Stimulated activated CD8-positive, alpha-beta memory T cell treated with anti-CD3 and anti-CD28 coated beads, Interleukin-4, amount 100 ng/mL, for 4 hours (primary cell): ENCODE data around the gene APOBR.
"Not testable (repeated sequence)": the region's sequence is repeated elsewhere in the genome, so short reads cannot be mapped to it uniquely, and the experiment has no call there.

Experiments used
- DNase-seq, 2 donors: peaks; one replicate each; pipeline ENCODE4 v3.0.0-alpha.2; 2020; ENCODE audit warnings: low read depth in 2 of 2, low spot score in 1 of 2

Gene APOBR

DNA sequence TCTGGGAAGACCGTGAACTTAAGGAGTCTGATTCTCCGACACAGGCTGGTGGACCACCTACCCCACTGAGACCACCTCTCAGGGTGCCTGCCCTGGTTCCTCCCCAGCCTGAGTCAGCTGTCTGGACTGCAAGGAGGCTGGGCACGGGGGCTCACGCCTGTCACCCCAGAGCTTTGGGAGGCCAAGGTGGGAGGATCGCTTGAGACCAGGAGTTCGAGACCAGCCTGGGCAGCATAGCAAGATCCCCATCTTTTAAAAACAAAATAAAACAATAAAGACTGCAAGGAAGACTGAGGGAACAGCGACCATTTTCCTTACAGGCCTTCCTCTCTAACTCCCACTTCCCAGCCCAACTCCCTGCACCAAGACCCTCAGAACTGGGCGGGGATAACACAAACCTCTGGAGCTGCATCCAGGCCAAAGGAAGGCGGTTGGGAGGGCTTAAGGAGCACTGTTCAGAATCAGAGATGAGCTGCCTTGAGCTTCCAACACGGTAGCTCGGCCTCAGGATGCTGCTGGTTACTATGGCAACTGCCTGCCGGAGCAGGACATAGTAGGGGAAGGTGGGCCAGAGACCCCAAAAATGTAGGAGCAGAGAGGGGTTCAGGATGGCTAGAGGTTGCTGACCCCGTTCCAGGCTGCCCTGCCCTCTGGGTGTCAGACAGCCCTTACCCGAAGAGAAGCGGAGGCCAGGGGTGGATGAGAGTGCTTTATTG is 4.4 kb downstream of the APOBR start:
- no peak for DNase-seq

DNA sequence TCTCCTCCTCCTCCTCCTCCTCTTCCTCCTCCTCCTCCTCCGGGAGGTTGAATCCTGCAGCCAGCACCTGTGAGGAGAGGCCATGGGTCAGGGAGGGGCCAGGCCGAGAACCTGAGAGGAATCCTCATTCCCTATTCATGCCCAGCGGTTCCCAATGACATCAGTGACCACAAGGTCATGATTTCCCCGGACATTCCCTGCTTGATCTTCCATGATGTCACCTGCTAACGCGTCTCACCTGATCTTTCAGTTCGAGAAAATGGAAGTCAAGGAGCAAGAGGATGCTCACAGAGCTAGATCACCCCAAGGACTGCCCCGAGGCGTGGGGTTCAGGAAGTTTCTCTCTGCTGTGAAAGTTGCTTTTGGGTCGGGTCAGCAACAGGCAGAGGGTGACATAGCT is 5.4 kb downstream of the APOBR start:
- no peak for DNase-seq

DNA sequence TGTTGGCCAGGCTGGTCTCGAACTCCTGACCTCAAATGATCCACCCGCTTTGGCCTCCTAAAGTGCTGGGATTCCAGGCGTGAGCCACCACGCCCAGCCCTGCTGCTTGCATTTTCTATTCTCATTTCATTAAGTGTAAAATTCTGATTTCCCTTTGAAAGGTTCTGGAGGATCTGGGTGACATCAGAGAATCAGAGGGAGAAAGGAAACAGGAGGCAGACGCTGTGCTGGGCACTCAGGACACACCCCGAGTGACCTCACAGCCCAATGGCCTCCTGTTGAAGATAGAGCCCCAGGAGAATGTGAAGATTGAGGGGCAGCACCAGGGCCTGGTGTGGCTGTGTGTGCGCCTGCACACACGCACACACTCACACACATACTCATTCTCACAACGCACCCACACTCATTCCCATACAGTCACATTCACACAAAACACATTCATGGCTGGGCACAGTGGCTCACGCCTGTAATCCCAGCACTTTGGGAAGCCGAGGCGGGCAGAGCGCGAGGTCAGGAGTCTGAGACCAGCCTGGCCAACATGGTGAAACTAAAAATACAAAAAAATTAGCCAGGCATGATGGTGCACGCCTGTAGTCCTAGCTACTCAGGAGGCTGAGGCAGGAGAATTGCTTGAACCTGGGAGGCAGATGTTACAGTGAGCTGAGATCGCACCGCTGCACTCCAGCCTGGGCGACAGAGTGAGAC is 6.2 kb downstream of the APOBR start:
- not testable (repeated sequence) for DNase-seq

DNA sequence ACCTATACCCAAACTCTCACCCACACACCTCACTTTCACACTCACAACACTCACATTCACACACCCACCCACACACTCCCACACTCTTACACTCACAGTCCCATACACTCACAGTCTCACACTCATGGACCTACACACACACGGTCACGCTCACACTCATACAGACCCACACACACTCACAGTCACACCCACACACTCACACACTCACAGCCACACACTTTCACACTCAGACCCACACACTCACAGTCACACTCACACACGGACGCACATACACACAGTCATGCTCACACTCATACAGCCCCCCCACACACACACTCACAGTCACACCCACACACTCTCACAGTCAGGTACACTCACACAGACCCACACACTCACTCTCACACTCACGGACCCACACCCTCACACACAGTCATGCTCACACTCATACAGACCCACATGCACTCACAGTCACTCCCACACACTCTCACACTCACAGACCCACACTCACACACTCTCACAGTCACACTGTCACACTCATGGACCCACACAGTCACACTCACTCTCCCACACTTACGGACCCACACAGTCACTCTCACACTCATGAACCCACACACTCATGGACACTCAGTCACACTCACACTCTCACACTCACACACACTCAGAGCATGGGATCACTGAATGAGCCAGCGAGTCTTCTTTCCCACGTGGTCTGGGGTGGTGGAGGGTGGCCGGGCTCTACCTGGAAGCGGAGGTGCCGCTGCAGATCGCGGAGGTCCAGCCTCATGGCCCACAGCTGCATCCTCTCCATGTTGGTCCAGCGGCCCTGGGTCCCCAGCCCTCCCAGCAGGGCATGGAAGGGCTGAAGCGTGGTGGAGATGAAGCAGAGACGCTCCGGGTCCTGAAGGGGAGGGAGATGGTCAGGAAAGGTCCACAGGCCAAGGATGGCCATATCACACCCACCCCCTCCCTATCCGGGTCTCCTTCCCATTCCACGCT is 7.1 kb downstream of the APOBR start:
- no peak for DNase-seq

DNA sequence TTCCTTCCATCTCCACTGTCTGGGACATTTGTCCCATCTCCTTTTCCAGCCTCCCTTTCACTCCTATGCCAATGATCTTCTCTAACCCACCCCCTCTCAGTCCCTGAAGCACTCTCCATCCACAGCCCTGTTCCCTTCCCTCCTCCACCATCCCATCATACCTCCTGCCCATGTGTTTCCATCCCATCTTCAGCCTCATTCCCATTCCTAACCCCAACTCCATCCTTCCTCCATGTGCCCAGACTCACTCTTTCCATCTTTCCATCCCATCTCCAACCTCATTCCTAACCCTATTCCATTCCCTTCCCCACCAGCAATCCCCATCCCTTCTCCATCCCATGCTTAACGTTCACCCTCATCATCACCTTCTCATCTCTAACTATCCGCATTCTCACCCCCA is 7.8 kb downstream of the APOBR start:
- DNase-seq = no peak

DNA sequence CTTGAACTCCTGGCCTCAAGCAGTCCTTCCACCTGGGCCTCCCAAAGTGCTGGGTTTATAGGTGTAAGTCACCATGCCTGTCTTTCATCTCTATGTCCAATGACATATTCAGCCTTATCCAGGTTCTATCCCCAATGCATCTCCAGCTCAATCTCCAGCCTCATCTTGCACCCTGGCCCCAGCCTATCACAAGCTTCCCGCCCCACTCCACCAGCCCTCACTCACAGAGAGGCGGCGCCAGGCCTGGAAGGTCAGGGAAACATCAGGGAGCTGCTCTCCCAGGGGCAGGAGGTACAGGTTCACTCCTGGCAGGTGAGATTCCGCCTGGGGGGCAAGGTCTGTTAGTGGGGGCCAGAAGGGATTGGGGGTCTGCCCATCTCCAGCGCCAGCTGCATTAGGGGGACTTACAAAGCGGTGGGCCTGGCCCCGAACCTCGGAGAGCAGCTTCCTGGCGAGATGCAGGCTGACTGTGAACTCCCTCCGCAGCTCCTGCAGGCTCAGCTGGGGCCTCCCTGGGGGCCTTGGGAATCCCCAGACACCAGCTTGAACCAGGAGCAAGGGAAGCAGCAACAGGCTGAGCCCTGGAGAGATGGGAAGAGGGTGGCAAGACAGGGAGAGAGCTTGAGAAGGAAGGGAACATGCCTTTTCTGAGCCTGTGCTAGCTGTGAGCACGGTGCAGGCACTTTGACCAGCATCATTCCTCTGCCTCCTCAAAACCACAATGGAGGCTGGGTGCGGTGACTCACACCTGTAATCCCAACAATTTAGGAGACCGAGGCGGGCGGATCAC is 9.2 kb downstream of the APOBR start:
- DNase-seq = no peak

DNA sequence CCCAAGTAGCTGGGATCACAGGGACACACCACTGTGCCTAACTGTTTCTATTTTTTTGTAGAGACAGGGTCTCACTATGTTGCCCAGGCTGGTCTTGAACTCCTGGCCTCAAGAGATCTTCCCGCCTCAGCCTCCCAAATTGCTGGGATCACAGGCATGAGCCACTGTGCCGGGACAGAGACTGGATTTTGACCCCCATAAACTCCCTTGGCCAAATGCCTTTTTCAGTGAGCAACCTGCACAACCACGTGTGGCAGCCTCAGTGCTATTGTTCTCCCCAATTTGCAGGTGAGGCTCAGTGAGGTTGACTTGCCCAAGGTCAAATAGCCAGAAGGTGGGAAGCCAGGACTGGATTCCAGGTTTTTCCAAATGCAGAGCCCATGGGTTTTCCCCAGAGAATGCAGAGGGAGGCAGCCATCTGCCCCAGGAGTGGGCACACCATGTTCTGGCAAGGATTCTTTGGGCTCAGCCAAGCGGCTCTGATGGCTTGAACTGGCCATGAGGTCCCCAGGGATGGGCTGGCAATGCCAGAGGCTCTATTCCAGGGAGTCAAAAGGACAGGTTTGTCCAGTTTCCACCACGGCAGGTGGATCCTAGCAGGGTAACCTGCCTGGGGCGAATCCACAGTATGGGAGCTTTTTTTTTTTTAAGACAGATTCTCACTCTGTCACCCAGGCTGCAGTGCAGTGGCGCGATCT is 10.4 kb downstream of the APOBR start:
- DNase-seq = no peak

DNA sequence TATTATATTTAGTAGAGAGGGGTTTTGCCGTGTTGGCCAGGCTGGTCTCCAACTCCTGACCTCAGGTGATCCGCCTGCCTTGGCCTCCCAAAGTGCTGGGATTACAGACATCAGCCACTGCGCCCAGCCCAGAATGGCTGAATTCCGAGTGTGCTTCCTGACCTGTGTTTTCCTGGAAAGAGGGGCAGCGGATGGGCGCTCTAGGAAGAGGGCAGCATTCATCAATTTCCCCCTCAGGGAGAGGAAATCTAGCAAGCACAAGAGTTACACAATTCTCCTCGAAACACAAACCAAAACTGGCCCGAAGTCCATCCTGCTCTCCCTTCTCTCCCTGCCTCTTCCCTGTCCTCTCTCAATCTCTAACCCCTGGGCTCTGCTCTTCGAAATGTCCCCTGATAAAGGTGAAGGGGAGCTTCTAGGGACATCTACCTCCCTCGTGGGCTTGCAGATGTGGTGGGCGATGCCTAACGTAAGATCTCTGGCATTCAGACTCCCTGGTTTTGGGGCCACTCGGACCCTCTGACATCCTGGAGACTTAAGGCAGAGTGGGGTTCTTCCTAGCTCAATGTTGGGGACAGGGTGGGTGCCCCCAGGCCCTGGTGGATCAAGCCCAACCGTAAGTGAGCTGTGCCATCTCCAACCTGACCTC is 11.2 kb downstream of the APOBR start:
- DNase-seq = no peak

DNA sequence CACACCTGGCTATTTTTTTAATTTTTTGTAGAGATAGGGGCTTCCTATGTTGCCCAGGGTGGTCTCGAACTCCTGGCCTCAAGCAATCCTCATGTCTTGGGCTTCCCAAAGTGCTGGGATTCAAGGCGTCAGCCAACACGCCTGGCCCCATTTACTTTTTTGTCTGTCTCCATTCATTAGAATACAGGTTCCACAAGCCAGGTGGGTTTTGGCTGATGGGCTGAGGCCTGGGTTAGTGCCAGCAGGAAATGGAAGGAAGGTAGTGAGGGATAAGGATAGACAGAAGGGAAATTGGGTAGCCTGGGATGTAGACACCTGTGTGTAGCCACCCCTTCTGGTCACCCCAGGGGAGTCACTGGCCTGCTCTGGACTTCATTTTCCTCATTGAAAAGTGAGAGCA is 16.6 kb downstream of the APOBR start:
- no peak for DNase-seq

DNA sequence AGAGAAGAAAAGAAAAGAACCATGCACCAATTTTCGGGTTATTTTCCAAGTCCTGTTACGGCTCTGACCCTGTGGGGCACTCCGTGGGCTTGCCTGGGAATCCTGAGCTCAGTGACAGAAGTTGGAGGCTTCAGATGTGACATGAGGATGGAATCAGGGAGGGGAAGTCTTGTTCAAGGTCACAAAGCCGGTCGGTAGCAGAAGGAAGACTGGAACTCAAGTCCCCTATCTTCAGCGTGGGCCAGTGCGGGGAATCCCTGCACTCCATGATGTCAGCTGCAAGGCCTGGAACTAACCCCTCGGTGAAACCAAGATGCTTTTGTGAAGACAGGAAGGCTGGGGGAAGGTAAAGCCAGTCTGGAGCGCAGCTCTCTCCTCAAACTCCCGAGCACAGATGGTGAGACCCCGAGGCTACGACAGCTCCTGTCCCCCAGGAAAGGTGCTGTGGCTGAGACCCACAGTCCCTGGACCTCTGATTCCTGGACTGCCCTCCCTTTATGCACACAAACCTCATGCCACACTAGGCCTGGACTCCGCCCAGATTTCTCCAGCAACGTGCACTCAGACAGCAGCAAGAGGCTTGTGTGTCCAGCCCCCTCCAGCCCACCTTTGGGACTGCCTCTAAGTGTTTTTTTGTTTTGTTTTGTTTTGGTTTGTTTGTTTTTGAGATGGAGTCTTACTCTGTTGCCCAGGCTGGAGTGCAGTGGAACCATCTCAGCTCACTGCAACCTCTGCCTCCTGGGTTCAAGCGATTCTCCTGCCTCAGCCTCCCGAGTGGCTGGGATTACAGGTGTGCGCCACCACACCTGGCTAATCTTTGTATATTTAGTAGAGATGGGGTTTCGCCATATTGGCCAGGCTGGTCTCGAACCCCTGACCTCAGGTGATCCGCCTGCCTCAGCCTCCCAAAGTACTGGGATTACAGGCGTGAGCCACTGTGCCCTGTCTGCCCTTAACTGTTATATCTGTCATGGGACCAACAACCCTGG is 17.7 kb downstream of the APOBR start:
- DNase-seq = no peak

DNA sequence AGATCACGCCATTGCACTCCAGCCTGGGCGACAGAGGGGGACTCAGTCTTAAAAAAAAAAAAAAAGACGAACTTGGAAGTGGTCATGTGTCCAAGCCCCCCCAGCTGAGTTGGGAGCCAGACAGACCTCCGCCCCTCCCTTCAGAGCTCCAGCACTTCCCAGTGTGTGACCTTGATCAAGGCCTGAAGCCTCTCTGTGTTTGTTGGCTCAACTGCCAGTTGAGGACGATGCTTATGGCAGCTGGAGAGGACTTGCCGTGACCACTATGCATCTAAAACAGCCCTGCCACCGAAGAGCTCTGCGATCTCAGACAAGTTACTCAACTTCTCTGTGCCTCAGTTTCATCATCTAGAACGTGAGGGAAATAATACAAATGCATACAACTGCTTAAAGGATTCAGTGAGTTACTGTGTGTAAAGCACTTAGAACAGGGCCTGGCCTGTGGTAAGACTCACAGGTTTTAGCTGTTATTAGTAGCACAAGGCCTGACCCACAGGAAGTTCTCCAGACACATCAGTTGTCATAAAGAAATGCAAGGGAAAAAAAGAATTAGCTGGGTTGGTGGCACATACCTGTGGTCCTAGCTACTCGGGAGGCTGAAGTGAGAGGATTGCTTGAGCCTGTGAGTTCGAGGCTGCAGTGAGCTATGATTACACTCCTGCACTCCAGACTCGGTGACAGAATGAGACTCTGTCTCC is 19.2 kb downstream of the APOBR start:
- DNase-seq = no peak

DNA sequence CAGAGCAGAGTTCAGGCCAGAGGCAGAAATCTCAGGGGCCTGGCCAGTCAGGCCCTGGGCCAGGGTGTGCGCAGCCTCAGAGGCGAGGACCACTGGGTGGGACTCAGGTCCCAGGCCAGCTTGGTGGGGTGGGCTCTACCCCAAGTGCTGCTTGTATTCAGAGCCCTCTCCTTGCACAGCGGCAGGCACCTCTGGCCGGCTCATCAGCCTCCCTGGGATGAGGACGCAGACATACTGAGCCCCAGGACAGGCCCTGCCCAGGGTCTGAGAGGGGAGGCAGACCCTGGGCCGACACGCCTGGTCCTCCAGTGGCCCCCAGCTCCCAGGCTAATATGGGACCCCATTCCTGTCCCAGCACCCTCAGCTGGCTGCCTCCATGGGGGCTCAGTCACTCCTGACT is 19.8 kb downstream of the APOBR start:
- DNase-seq = no peak

DNA sequence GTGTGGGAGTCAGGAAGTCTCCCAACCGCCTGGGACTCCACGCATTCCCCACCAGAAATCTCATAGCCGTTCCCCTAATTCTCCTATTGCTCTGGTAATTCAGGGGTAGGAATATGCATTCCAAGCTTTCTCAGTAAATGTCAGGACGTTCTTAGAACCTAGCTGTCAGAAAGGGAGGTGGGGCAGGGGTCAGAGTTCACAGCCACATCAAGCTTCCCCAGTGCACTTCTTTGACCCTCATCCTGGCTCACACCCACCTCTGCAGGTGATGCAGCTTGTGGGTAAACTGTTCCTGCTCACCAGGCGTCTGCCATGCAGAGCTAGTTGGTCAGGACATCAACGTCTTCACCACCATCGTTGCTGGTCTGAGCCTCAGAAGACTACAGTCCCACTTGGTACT is 26.2 kb downstream of the APOBR start:
- DNase-seq = no peak

DNA sequence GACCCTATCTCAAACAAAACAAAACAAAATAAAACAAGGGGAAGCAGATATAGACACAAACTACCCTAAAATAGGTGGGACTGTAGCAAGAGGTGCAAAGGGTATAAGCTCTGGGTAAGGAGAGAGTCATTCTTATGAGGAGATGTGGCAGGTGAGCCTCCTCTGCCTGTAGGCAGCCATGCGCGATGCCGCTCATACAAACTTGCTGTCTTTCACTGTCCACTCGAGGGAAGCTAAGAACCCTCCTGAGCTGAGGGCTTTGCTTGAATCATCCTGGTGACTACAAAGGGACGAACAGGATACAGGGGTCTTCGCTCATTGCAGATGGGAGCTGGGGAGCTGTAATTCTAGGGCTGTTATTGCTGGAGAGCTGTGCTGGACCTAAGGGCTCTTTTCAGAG is 27.0 kb downstream of the APOBR start:
- no peak for DNase-seq

DNA sequence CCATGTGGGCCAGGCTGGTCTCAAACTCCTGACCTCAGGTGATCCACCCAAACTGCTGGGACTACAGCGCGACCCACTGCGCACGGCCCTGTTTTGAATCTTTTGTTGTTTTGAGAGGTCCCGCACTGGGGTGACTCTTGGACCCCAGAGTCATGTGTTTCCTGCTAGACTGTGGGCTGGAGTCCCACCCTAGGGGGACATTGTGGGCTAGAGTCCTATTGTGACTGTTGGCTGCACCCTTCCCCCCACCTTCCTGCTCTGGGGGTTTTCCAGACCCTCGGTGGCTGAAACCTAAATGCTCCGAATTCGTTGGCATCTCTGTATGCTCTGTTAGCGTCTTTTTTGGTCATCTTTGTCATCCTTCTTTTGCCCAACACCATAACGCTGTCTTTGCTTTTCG is 28.3 kb downstream of the APOBR start:
- no peak for DNase-seq

DNA sequence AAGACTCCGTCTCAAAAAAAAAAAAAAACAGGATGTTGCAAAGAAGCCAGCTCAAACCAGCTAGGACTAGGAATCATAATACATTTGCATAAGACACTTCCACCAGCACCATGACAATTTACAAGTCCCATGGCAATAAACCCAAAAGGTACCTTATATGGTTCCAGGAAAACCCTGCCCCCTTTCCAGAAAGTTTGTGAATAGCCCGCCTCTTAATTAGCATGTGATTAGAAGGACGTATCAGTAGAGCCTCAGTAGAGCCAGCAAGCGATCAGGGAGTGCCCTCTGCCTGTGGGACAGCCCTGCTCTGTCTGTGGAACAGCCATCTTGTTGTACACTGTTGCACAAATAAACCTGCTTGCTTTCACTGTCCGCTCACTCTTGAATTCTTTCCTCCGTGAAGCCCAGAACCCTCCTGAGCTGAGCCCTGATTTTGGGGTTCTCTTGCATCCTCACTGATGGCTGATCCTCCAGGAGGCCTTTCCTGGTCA is 30.3 kb downstream of the APOBR start:
- DNase-seq = no peak

DNA sequence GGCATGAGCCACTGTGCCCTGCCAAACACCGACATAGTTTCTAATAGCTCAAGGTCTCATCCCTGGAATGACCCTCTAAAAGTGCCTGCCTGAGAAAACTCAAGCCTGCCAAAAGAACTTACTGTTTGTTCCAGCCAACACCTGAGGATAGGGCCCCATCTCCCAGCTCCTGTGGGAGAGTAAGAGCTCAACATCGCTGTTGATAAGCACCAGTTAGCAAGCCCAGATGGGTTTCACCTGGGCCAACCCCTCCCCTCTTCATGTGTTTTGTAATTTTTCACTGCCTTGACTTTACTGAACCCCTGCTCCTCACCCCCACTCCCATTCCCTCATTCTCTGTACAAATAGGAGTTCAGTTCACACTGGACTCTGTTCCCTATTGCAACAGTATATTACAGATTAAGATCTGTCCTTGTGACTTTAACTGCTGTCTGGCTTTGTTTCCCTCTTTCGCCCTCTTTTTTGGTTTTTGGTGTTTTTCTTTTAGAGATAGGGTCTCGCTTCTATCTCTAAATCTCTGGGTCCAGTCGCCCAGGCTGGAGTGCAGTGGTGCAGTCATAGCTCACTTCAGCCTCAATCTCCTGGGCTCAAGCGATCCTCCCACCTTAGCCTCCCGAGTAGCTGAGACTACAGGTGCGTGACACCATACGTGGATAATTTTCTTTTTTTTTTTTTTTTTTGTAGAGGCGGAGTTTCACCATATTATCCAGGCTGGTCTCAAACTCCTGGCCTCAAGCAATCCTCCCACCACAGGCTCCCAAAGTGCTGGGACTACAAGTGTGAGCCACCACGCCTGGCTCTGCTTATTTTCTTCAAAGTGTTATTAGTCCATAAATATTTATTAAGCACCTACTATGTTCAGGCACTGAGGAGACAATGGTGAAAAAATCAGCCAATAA is 32.0 kb downstream of the APOBR start:
- DNase-seq = no peak
